Peyer's patch (tissue), 4 donors: Measurements from ENCODE around the gene IRAK2. TPM values are rescaled to one million over a fixed set of nuclear protein-coding genes. Genes with fewer than 3 reads are reported as not detected.
A peak's percentile ranks its signal among the peaks of the same experiment; 100 is the strongest.
"Not testable (repeated sequence)": the region's sequence is repeated elsewhere in the genome, so short reads cannot be mapped to it uniquely, and the experiment has no call there.

Experiments
- DNase-seq, 3 donors: peaks; one replicate each; pipeline ENCODE4 v3.0.0-alpha.2; 2017 to 2019
- H3K27ac ChIP-seq, 4 donors: fragments of 200-600 bp; sonication (generic); one replicate each; pipeline ENCODE4 v1.5.1; 2016 to 2019
- H3K27me3 ChIP-seq, 2 donors: fragments of 200-600 bp; sonication (generic); one replicate each; pipeline ENCODE4 v1.5.1; 2019
- H3K36me3 ChIP-seq, 3 donors: fragments of 200-600 bp; sonication (generic); one replicate each; pipeline ENCODE4 v1.5.1; 2016 to 2019
- H3K4me1 ChIP-seq, 4 donors: fragments of 200-600 bp; sonication (generic); one replicate each; pipeline ENCODE4 v1.5.1; 2016 to 2019
- H3K4me3 ChIP-seq, 4 donors: fragments of 200-600 bp; sonication (generic); 1 replicate in 3 of 4; 2 replicates in 1 of 4; pipeline ENCODE4 v1.5.1; 2016 to 2019; ENCODE audit warnings: mild to moderate bottlenecking in 1 of 4
- H3K9me3 ChIP-seq, 4 donors: fragments of 200-600 bp; sonication (generic); one replicate each; pipeline ENCODE4 v1.5.1; 2016 to 2019; ENCODE audit warnings: mild to moderate bottlenecking in 1 of 4
- CTCF ChIP-seq, 6 experiments: fragments of 450-650 bp in 4 of 6; fragments of 200-600 bp in 2 of 6; sonication (generic) in 1 of 6; IDR thresholded peaks; one replicate each; pipeline ENCODE4 v1.5.1; 2017 to 2019; ENCODE audit warnings: antibody characterized with exemption in 6 of 6, mild to moderate bottlenecking in 3 of 6, moderate library complexity in 1 of 6
- POLR2A ChIP-seq, 2 donors: fragments of 450-650 bp; IDR thresholded peaks; one replicate each; pipeline ENCODE4 v1.5.1; 2017; ENCODE audit warnings: antibody characterized with exemption in 2 of 2, mild to moderate bottlenecking in 2 of 2, moderate library complexity in 2 of 2
- total RNA-seq, 4 donors: library from RNA; depleted of rRNA; stranded (reverse); fragments of >200 nt; gene quantifications; one replicate each; pipeline ENCODE4 v1.1.0, GENCODE V29; 2016

IRAK2 gene
- total RNA-seq, 4 donors from 2014 or later, result 9.1 to 17.3 (median 11.0) TPM

GRCh38 chr3:10260211-10260701 is 95.5 kb downstream of the IRAK2 start:
- no peaks in the 10 kb centered on the region for H3K27me3 ChIP-seq
- H3K9me3 ChIP-seq, result no peaks in the 10 kb centered on the region
- no peak overlapping the region for H3K4me3 ChIP-seq
- H3K27ac ChIP-seq, result no peak overlapping the region
- H3K36me3 ChIP-seq, result peaks cover 0 to 49% (median 0%) of the 10 kb centered on the region in 3 donors
- peaks cover 0 to 7% (median 0%) of the 10 kb centered on the region in 4 donors for H3K4me1 ChIP-seq
- TF ChIP-seq CTCF (IDR thresholded peaks at IDR 0.05) (no peak), POLR2A (IDR thresholded peaks at IDR 0.05) (no peak)
- DNase-seq, result no peak

- Histone ChIP-seq H3K4me1 (peaks cover 0 to 7% (median 0%) of the 10 kb centered on the region in 4 donors), H3K36me3 (peaks cover 0 to 51% (median 0%) of the 10 kb centered on the region in 3 donors), H3K27ac (no peak overlapping the region), H3K9me3 (no peaks in the 10 kb centered on the region), H3K27me3 (no peaks in the 10 kb centered on the region), H3K4me3 (no peak overlapping the region)
- no peak for TF ChIP-seq CTCF (IDR thresholded peaks at IDR 0.05)
- no peak for TF ChIP-seq POLR2A (IDR thresholded peaks at IDR 0.05)
- peak in 1 of 3 donors; percentile 25 for DNase-seq
These were observed 97.3 kb downstream of the IRAK2 start for GRCh38 chr3:10262027-10262426.

DNA sequence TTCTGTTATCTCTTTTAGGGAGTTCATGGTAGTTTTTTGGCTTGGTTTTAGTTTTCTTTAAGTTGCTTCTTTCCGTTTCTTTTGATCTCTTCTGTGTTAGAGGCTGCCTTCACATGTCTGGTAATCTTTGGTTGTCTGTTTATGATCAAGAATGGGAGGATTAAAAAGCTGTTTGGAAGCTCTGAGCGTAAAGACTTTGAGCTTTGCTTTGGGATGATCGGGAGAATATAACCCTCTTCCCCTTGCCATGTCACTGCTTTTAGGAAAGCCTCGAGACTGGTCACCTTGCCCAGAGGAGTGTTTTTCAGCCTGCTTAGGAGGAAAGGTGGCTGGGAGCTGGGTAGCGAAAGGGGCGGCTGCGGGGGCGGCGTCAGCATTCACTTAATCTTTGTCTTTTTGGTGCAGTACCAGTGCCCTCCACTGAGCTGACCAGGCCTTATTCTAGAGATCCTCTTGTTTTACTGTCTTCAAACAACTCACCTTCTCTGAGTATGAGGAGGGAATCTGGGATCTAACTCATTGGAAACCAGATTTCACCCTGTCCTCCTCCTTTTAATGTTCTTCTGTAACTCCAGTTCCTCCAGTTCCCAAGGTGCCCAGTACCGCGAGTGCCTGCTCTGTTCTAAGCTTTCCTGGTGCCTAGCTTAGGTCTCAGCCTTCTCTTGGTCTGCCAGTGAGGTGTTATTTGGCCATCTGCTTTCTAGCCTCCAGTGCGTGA is 99.1 kb downstream of the IRAK2 start:
- Histone ChIP-seq H3K4me1 (peaks cover 0 to 7% (median 0%) of the 10 kb centered on the region in 4 donors), H3K9me3 (no peaks in the 10 kb centered on the region), H3K27me3 (no peaks in the 10 kb centered on the region), H3K4me3 (no peak overlapping the region), H3K27ac (peak overlapping the region in 1 of 4 donors; percentile 20), H3K36me3 (peaks cover 0 to 60% (median 0%) of the 10 kb centered on the region in 3 donors)
- TF ChIP-seq POLR2A (IDR thresholded peaks at IDR 0.05) (no peak), CTCF (IDR thresholded peaks at IDR 0.05) (peak in 5 of 6 experiments; percentile 33 to 45 (median 42))
- peak in 2 of 3 donors; percentile 66 to 73 for DNase-seq

DNA sequence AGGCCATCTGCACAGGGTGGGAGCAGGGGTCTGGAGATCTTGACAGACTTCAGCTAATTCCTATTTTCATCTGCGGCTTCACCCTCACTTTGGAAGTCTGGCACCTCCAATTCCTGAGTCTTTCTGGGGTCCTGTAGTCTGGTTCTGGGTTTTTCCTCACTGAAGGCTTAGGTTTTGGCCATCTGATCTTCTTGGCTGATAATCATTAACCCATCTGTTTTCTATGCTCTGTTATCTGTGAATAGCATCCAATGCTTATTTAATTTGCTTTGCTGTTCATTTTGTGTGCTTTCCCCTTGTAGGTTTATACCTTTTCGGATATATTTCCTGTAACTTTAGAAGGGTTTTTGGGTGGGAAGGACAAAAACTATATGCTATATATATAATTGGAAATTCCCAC is 101.1 kb downstream of the IRAK2 start:
- Histone ChIP-seq H3K4me3 (no peak overlapping the region), H3K4me1 (peaks cover 0 to 7% (median 0%) of the 10 kb centered on the region in 4 donors), H3K27me3 (no peaks in the 10 kb centered on the region), H3K27ac (no peak overlapping the region), H3K36me3 (peaks cover 0 to 64% (median 0%) of the 10 kb centered on the region in 3 donors), H3K9me3 (no peaks in the 10 kb centered on the region)
- DNase-seq, result no peak
- TF ChIP-seq CTCF (IDR thresholded peaks at IDR 0.05), result no peak
- TF ChIP-seq POLR2A (IDR thresholded peaks at IDR 0.05), result no peak

GRCh38 chr3:10266936-10267335 is 102.2 kb downstream of the IRAK2 start:
- H3K36me3 ChIP-seq, result peaks cover 0 to 64% (median 0%) of the 10 kb centered on the region in 3 donors
- H3K27me3 ChIP-seq, H3K9me3 ChIP-seq, H3K4me3 ChIP-seq, H3K27ac ChIP-seq, H3K4me1 ChIP-seq: not testable (repeated sequence)
- peak in 1 of 3 donors; percentile 2 for DNase-seq

- Histone ChIP-seq H3K27me3 (no peaks in the 10 kb centered on the region), H3K27ac (no peak overlapping the region), H3K9me3 (no peaks in the 10 kb centered on the region), H3K4me1 (peaks cover 0 to 3% (median 0%) of the 10 kb centered on the region in 4 donors), H3K36me3 (peaks cover 0 to 64% (median 0%) of the 10 kb centered on the region in 3 donors), H3K4me3 (no peak overlapping the region)
- no peak for DNase-seq
- TF ChIP-seq POLR2A (IDR thresholded peaks at IDR 0.05) (no peak), CTCF (IDR thresholded peaks at IDR 0.05) (no peak)
These were observed 103.4 kb downstream of the IRAK2 start for GRCh38 chr3:10268116-10268515.
